K562 (cell line): Measurements from ENCODE around the gene PBX1. TPM values are rescaled to one million over a fixed set of nuclear protein-coding genes. Genes with fewer than 3 reads are reported as not detected.

Experiments used
- ARID2 ChIP-seq: fragments of 450-650 bp; IDR thresholded peaks from 2 replicates; pipeline ENCODE4 v1.6.1; 2017; ENCODE audit warnings: antibody characterized with exemption, mild to moderate bottlenecking
- CC2D1A ChIP-seq: fragments of 450-650 bp; IDR thresholded peaks from 2 replicates; pipeline ENCODE4 v1.6.1; 2017; ENCODE audit warnings: mild to moderate bottlenecking
- HINFP ChIP-seq: fragments of 450-650 bp; conservative IDR thresholded peaks from 2 replicates; pipeline ENCODE4 v1.6.1; 2016; ENCODE audit warnings: missing genetic modification characterization, low read depth, mild to moderate bottlenecking, control low read depth, missing compliant biosample characterization
- MAX ChIP-seq: sonication (generic); formaldehyde crosslinking; IDR thresholded peaks from 2 replicates; pipeline ENCODE4 v1.9.0; 2022; ENCODE audit warnings: mild to moderate bottlenecking, missing genetic modification reagents
- MCM7 ChIP-seq, 2 experiments: fragments of 450-650 bp; IDR thresholded peaks; 2 replicates each; pipeline ENCODE4 v1.6.1; 2016 to 2018
- MNT ChIP-seq, 2 experiments: fragments of 450-650 bp; conservative IDR thresholded peaks; 2 replicates each; pipeline ENCODE4 v1.6.1; 2017; ENCODE audit warnings: mild to moderate bottlenecking in 2 of 2, moderate library complexity in 2 of 2
- RBM22 ChIP-seq: fragments of 200-400 bp; formaldehyde crosslinking; IDR thresholded peaks from 2 replicates; pipeline ENCODE4 v1.6.1; 2018; ENCODE audit warnings: low read length, low read depth; ENCODE audit not compliant: poor library complexity, severe bottlenecking
- REST ChIP-seq, 2 experiments: fragments of 450-650 bp; formaldehyde crosslinking in 1 of 2; IDR thresholded peaks; 2 replicates each; pipeline versions ENCODE4 v1.4.0 to v1.6.1; 2014 to 2020; ENCODE audit warnings: mild to moderate bottlenecking in 2 of 2, borderline replicate concordance in 1 of 2, low read depth in 1 of 2
- RUNX1 ChIP-seq: sonication (generic); IDR thresholded peaks from 2 replicates; pipeline ENCODE4 v1.6.1; 2016; ENCODE audit warnings: antibody characterized with exemption, low read depth
- SIN3A ChIP-seq, 2 experiments: fragments of 150-350 bp in 1 of 2; IDR thresholded peaks; 2 replicates each; pipeline ENCODE4 v1.6.1; 2011 to 2016; ENCODE audit warnings: borderline replicate concordance in 2 of 2, low read depth in 2 of 2, low read length in 2 of 2, mild to moderate bottlenecking in 2 of 2, moderate library complexity in 2 of 2; ENCODE audit not compliant: control insufficient read depth in 1 of 2
- SMARCC2 ChIP-seq: fragments of 450-650 bp; IDR thresholded peaks from 2 replicates; pipeline ENCODE4 v1.6.1; 2017; ENCODE audit warnings: antibody characterized with exemption, moderate library complexity, mild to moderate bottlenecking, low read depth
- TARDBP ChIP-seq: fragments of 450-650 bp; IDR thresholded peaks from 2 replicates; pipeline ENCODE4 v1.6.1; 2016
- WHSC1 ChIP-seq: IDR thresholded peaks from one replicate; pipeline ENCODE4 v1.6.1; 2012; ENCODE audit warnings: low read length, control low read depth, inconsistent platforms
- ZNF174 ChIP-seq: fragments of 250-450 bp; sonication (Bioruptor Pico); IDR thresholded peaks from 2 replicates; pipeline ENCODE4 v1.4.0; 2020; ENCODE audit warnings: mild to moderate bottlenecking
- ZNF551 ChIP-seq: fragments of 250-450 bp; sonication (Bioruptor Pico); IDR thresholded peaks from 2 replicates; pipeline ENCODE4 v1.5.0; 2021; ENCODE audit warnings: mild to moderate bottlenecking, moderate library complexity
- polyA plus RNA-seq, 8 experiments: library from polyadenylated mRNA; depleted of rRNA in 4 of 8; stranded (reverse) in 5 of 8; unstranded in 3 of 8; fragments of >200 nt; fragmentation: Nextera tagmentation in 2 of 8; fragmentation: Illumina TruSeq in 1 of 8; extraction: Ambion mirVana in 2 of 8; extraction: Trizol in 1 of 8; gene quantifications; 2 replicates each; pipeline versions ENCODE4 v1.2.1 to v1.2.3, GENCODE V29; 2011 to 2014; ENCODE audit warnings: inconsistent platforms in 1 of 8, missing spikeins in 1 of 8
- total RNA-seq, 7 experiments: library from RNA; depleted of rRNA in 6 of 7; stranded (reverse); fragments of >200 nt in 6 of 7; fragmentation: Illumina TruSeq in 2 of 7; extraction: Trizol in 2 of 7; gene quantifications; 2 replicates each; pipeline versions ENCODE4 v1.2.1 to v1.2.3, GENCODE V29; 2011 to 2021; ENCODE audit warnings: low replicate concordance in 1 of 7

PBX1 gene
- total and polyA plus RNA-seq, 9 of the 15 experiments (the other 6 are each of a cell fraction or from before 2014, with no cell fraction given) = 0.03 to 0.62 (median 0.17) TPM

- TF ChIP-seq CC2D1A = peak; percentile 76; the same call in 1 of the 2 replicates
- TF ChIP-seq ZNF551 (CRISPR knock-in tag) = no peak
- TF ChIP-seq RBM22 = no peak
- peak; percentile 88 for TF ChIP-seq REST (IDR thresholded peaks at IDR 0.05; ENCODE audit: borderline replicate concordance)
- no peak for TF ChIP-seq REST (CRISPR knock-in tag; IDR thresholded peaks at IDR 0.05; ENCODE audit: low read depth)
- no peak for TF ChIP-seq WHSC1
- TF ChIP-seq HINFP (tag) = no peak
- TF ChIP-seq MNT (conservative IDR thresholded peaks at IDR 0.05) = no peak
- peak; percentile 76 for TF ChIP-seq ARID2
- no peak for TF ChIP-seq SIN3A (IDR thresholded peaks at IDR 0.05; ENCODE audit: borderline replicate concordance in 2 of 2, control insufficient read depth in 1 of 2, low read depth in 2 of 2, low read length in 2 of 2)
- TF ChIP-seq TARDBP = 0 out of 2 replicates have a peak, but pooled peaks have one; percentile 25
- TF ChIP-seq ZNF174 (CRISPR knock-in tag) = no peak
- TF ChIP-seq MAX (CRISPR knock-in tag) = no peak
- TF ChIP-seq MCM7 (IDR thresholded peaks at IDR 0.05) = no peak
- TF ChIP-seq RUNX1 = no peak
- TF ChIP-seq SMARCC2 = no peak
- TF ChIP-seq, all 486 proteins: peak for 22
Observed at GRCh38 chr1:164786980-164787833, 228.2 kb downstream of the PBX1 start (continued).
